Measurements from ENCODE around the gene SAP30L. TPM values are rescaled to one million over a fixed set of nuclear protein-coding genes. Genes with fewer than 3 reads are reported as not detected.

SAP30L gene
- total RNA-seq, 1 donor from 2014 or later = 9.1 TPM

GRCh38 chr5:154483654-154484392 is 38.0 kb downstream of the SAP30L start:
- H3K4me3 ChIP-seq (ENCODE audit: low read depth, low read length) = no peak overlapping the region
- TF ChIP-seq, protein P1, sequence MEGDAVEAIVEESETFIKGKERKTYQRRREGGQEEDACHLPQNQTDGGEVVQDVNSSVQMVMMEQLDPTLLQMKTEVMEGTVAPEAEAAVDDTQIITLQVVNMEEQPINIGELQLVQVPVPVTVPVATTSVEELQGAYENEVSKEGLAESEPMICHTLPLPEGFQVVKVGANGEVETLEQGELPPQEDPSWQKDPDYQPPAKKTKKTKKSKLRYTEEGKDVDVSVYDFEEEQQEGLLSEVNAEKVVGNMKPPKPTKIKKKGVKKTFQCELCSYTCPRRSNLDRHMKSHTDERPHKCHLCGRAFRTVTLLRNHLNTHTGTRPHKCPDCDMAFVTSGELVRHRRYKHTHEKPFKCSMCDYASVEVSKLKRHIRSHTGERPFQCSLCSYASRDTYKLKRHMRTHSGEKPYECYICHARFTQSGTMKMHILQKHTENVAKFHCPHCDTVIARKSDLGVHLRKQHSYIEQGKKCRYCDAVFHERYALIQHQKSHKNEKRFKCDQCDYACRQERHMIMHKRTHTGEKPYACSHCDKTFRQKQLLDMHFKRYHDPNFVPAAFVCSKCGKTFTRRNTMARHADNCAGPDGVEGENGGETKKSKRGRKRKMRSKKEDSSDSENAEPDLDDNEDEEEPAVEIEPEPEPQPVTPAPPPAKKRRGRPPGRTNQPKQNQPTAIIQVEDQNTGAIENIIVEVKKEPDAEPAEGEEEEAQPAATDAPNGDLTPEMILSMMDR (conservative IDR thresholded peaks at IDR 0.05; ENCODE audit: low read depth, low read length) = no peak
- DNase-seq (ENCODE audit: low read depth) = no peak

DNA sequence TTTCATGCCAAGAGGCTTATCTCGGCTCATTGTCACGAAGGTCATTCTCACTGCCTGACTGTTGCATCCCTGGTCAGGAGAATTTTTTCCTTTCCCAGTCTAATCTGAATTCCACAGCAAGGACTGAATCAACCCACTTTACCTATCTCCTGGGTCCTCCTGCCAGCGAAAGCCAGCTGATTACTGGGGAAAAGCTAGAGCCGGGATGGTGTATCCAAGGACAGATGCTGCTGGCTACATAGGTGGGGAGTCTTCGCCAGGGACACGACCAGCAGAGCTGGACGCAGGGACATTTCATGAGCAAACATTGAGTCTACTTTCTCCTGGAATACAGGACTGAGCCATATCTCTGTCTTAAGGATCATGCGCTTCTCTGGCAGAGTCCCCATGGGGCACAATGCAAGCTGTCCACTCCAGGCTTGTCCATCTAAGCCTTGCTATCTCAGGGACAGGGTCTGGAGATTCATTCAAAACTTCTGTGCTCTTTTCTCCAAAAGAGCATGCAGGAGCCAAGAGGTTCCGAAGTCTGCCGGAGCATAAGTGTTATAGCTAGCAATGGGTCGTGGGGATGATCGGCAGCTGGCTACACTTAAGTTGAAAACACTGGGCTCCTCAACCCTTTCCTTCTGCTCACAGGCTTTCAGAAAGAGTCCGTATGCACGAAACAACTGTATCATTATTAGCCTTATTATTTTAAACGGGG is 38.7 kb downstream of the SAP30L start:
- H3K4me3 ChIP-seq (ENCODE audit: low read depth, low read length) = no peak overlapping the region
- TF ChIP-seq, protein P1 (conservative IDR thresholded peaks at IDR 0.05; ENCODE audit: low read depth, low read length) = no peak
- no peak for DNase-seq (ENCODE audit: low read depth)

GRCh38 chr5:154485096-154485491 is 39.3 kb downstream of the SAP30L start:
- no peak for DNase-seq (ENCODE audit: low read depth)
- no peak overlapping the region for H3K4me3 ChIP-seq (ENCODE audit: low read depth, low read length)
- TF ChIP-seq, protein P1 (conservative IDR thresholded peaks at IDR 0.05; ENCODE audit: low read depth, low read length) = no peak

DNA sequence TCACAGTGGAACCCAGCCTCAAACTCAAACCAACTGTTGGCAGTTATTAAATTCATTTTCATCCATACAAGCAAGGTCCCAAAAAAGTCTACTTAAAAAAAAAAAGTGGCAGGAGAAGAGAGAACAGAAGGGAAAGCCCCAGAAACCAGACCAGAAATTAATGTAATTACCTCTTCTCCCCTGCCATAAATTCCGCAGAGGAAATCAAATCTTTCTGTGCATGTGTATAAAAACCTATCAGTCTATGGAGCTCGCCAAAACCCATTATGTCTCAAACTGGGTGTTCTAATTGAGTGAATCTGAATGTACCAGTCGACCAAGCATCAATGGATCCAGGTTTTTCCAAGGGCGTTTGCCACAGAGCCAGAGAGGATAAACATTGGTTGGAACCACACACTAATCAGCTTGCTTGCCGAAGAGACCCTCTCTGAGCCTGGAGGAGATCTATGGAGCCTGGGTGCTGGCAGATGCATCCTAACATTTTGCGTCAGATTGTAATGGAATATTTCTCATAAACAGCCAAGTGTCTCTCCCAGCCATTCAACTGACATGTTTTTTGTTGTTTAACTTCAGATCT is 40.1 kb downstream of the SAP30L start:
- TF ChIP-seq, protein P1 (conservative IDR thresholded peaks at IDR 0.05; ENCODE audit: low read depth, low read length) = no peak
- no peak overlapping the region for H3K4me3 ChIP-seq (ENCODE audit: low read depth, low read length)

GRCh38 chr5:154486427-154486866 is 40.6 kb downstream of the SAP30L start:
- no peak overlapping the region for H3K4me3 ChIP-seq (ENCODE audit: low read depth, low read length)
- DNase-seq (ENCODE audit: low read depth) = no peak

More for the DNA sequence above, 40.1 kb downstream of the SAP30L start:
- DNase-seq (ENCODE audit: low read depth) = no peak

GRCh38 chr5:154487541-154487940 is 41.7 kb downstream of the SAP30L start:
- TF ChIP-seq, protein P1 (conservative IDR thresholded peaks at IDR 0.05; ENCODE audit: low read depth, low read length) = no peak
- no peak overlapping the region for H3K4me3 ChIP-seq (ENCODE audit: low read depth, low read length)
- no peak for DNase-seq (ENCODE audit: low read depth)

More at GRCh38 chr5:154486427-154486866, 40.6 kb downstream of the SAP30L start:
- TF ChIP-seq, protein P1 (conservative IDR thresholded peaks at IDR 0.05; ENCODE audit: low read depth, low read length) = no peak
